GM12865 (cell line): Measurements from ENCODE around the gene PNISR.
"Not testable (repeated sequence)": the region's sequence is repeated elsewhere in the genome, so short reads cannot be mapped to it uniquely, and the experiment has no call there.

ENCODE experiments used
- DNase-seq: peaks from one replicate; pipeline ENCODE4 v3.0.0; 2010; ENCODE audit warnings: low read depth
- H3K4me3 ChIP-seq: 2 replicates; pipeline ENCODE4 v1.5.1; 2011; ENCODE audit warnings: mild to moderate bottlenecking, low read depth, low read length, control low read depth
- CTCF ChIP-seq: IDR thresholded peaks from 2 replicates; pipeline ENCODE4 v1.5.1; 2011; ENCODE audit warnings: low read length, control low read depth, low read depth, inconsistent platforms; ENCODE audit not compliant: insufficient read depth; ENCODE audit errors: missing control alignments

PNISR gene

GRCh38 chr6:99424761-99425646 lies at the start of gene PNISR:
Gene PNISR, minus strand, starts transcription at chr6:99425308. Its CDS starts 10,649 bp downstream, at chr6:99414659.
- DNase-seq = peak; percentile 98
- TF ChIP-seq CTCF = no peak

GRCh38 chr6:99473730-99474129 lies 48.6 kb upstream of the PNISR start:
- no peak overlapping the region for H3K4me3 ChIP-seq
- TF ChIP-seq CTCF = no peak
- DNase-seq = no peak

More at GRCh38 chr6:99424761-99425646, at the start of gene PNISR:
- peak within 1 kb of the TSS; percentile 73 for H3K4me3 ChIP-seq

- H3K4me3 ChIP-seq = no peak overlapping the region
- DNase-seq = no peak
- TF ChIP-seq CTCF = no peak
These were observed 46.5 kb upstream of the PNISR start for GRCh38 chr6:99471638-99472037.

- H3K4me3 ChIP-seq = no peak overlapping the region
- DNase-seq = peak; percentile 30
- TF ChIP-seq CTCF = peak; percentile 56
These were observed 42.5 kb upstream of the PNISR start for GRCh38 chr6:99467509-99468106.

GRCh38 chr6:99459133-99459532 lies 34.0 kb upstream of the PNISR start:
- DNase-seq, H3K4me3 ChIP-seq: not testable (repeated sequence)

- H3K4me3 ChIP-seq = no peak overlapping the region
- peak; percentile 31 for DNase-seq
- no peak for TF ChIP-seq CTCF
These were observed 33.2 kb upstream of the PNISR start for GRCh38 chr6:99458319-99458718.

GRCh38 chr6:99446076-99446475 lies 21.0 kb upstream of the PNISR start:
- no peak for TF ChIP-seq CTCF
- DNase-seq = peak; percentile 29
- H3K4me3 ChIP-seq = no peak overlapping the region
